GM23338 (cell line): ENCODE measurements around the gene VPS39. TPM values are rescaled to one million over a fixed set of nuclear protein-coding genes. Genes with fewer than 3 reads are reported as not detected.

ENCODE experiments used
- ATAC-seq: fragments of 200-7000 bp; cut with Tn5 transposase; 3 replicates; pipeline ENCODE4 v1.9.1; 2020
- DNase-seq: peaks from one replicate; pipeline ENCODE4 v3.0.0-alpha.2; 2015; ENCODE audit warnings: low spot score
- H2AFZ ChIP-seq: fragments of 200-600 bp; sonication (generic); 2 replicates; pipeline ENCODE4 v1.8.0; 2016; ENCODE audit warnings: antibody characterized with exemption, mild to moderate bottlenecking, moderate library complexity
- H3F3A ChIP-seq: fragments of 200-600 bp; sonication (generic); replicated peaks from 2 replicates; pipeline ENCODE4 v1.8.0; 2017; ENCODE audit warnings: antibody characterized with exemption, mixed run types, low read depth
- H3K27ac ChIP-seq: fragments of 200-600 bp; sonication (generic); 2 replicates; pipeline ENCODE4 v1.6.1; 2016; ENCODE audit warnings: low read depth
- H3K27me3 ChIP-seq: fragments of 200-600 bp; sonication (generic); 2 replicates; pipeline ENCODE4 v1.8.0; 2016; ENCODE audit warnings: mild to moderate bottlenecking, mixed run types, moderate library complexity; ENCODE audit not compliant: insufficient read depth
- H3K36me3 ChIP-seq: fragments of 200-600 bp; sonication (generic); 2 replicates; pipeline ENCODE4 v1.8.0; 2016; ENCODE audit warnings: mild to moderate bottlenecking; ENCODE audit not compliant: insufficient read depth
- H3K4me1 ChIP-seq: fragments of 200-600 bp; sonication (generic); 2 replicates; pipeline ENCODE4 v1.8.0; 2016; ENCODE audit warnings: mild to moderate bottlenecking, moderate library complexity; ENCODE audit not compliant: insufficient read depth
- H3K4me2 ChIP-seq: fragments of 200-600 bp; sonication (generic); 2 replicates; pipeline ENCODE4 v1.7.1; 2017; ENCODE audit warnings: mixed run types
- H3K4me3 ChIP-seq: fragments of 200-600 bp; sonication (generic); 2 replicates; pipeline ENCODE4 v1.6.1; 2016; ENCODE audit warnings: mixed run types
- H3K79me2 ChIP-seq: fragments of 200-600 bp; sonication (generic); replicated peaks from 2 replicates; pipeline ENCODE4 v1.8.0; 2017; ENCODE audit warnings: mild to moderate bottlenecking; ENCODE audit not compliant: insufficient read depth
- H3K9me2 ChIP-seq: fragments of 200-600 bp; sonication (generic); 2 replicates; pipeline ENCODE4 v1.8.0; 2017; ENCODE audit not compliant: insufficient read depth
- H4K20me1 ChIP-seq: fragments of 200-600 bp; sonication (generic); replicated peaks from 2 replicates; pipeline ENCODE4 v1.8.0; 2017; ENCODE audit warnings: mild to moderate bottlenecking; ENCODE audit not compliant: insufficient read depth
- H3K27ac Mint-ChIP-seq: 2 replicates; pipeline ENCODE4 v1.8.0; 2020; ENCODE audit warnings: inconsistent platforms, mild to moderate bottlenecking, moderate library complexity, mixed read lengths
- H3K27me3 Mint-ChIP-seq: 3 replicates; pipeline ENCODE4 v1.8.0; 2022; ENCODE audit warnings: low read depth, mild to moderate bottlenecking, moderate library complexity, mixed read lengths, inconsistent platforms; ENCODE audit not compliant: insufficient read depth, poor library complexity
- H3K36me3 Mint-ChIP-seq: 3 replicates; pipeline ENCODE4 v1.8.0; 2021; ENCODE audit warnings: low read depth, mild to moderate bottlenecking, inconsistent platforms, moderate library complexity, mixed read lengths
- H3K4me1 Mint-ChIP-seq: 3 replicates; pipeline ENCODE4 v1.8.0; 2020; ENCODE audit warnings: mild to moderate bottlenecking, inconsistent platforms, mixed read lengths
- H3K4me3 Mint-ChIP-seq: 3 replicates; pipeline ENCODE4 v1.8.0; 2021; ENCODE audit warnings: moderate library complexity, mild to moderate bottlenecking, inconsistent platforms, mixed read lengths
- H3K9me3 Mint-ChIP-seq: 3 replicates; pipeline ENCODE4 v1.8.0; 2020; ENCODE audit warnings: moderate library complexity, mild to moderate bottlenecking, inconsistent platforms, mixed read lengths
- CREB1 ChIP-seq: fragments of 250-450 bp; sonication (Bioruptor Pico); IDR thresholded peaks from 2 replicates; pipeline ENCODE4 v1.5.0; 2020; ENCODE audit warnings: low read depth, mild to moderate bottlenecking, moderate library complexity
- CTCF ChIP-seq, 2 experiments: fragments of 200-600 bp in 1 of 2; sonication (generic) in 1 of 2; conservative IDR thresholded peaks; 2 replicates each; pipeline versions ENCODE4 v1.5.1 to v1.6.1; 2016 to 2017; ENCODE audit warnings: antibody characterized with exemption in 2 of 2, low read depth in 2 of 2, mild to moderate bottlenecking in 2 of 2, moderate library complexity in 1 of 2
- ETS1 ChIP-seq: IDR thresholded peaks from 2 replicates; pipeline ENCODE4 v1.6.1; 2016; ENCODE audit warnings: antibody characterized with exemption
- EZH2 ChIP-seq: fragments of 200-600 bp; sonication (generic); IDR thresholded peaks from one replicate; pipeline ENCODE4 v1.8.0; 2017; ENCODE audit warnings: antibody characterized with exemption, mild to moderate bottlenecking, low read depth; ENCODE audit not compliant: unreplicated experiment
- EZH2phosphoT487 ChIP-seq: fragments of 200-600 bp; sonication (generic); IDR thresholded peaks from one replicate; pipeline ENCODE4 v1.8.1; 2018; ENCODE audit warnings: antibody characterized with exemption; ENCODE audit not compliant: unreplicated experiment
- JUNB ChIP-seq: IDR thresholded peaks from one replicate; pipeline ENCODE4 v1.6.1; 2016; ENCODE audit warnings: antibody characterized with exemption; ENCODE audit not compliant: unreplicated experiment
- NANOG ChIP-seq: IDR thresholded peaks from 2 replicates; pipeline ENCODE4 v1.6.1; 2016; ENCODE audit warnings: antibody characterized with exemption, borderline replicate concordance
- POLR2AphosphoS5 ChIP-seq: IDR thresholded peaks from 2 replicates; pipeline ENCODE4 v1.6.1; 2016; ENCODE audit warnings: antibody characterized with exemption, low read depth
- REST ChIP-seq: IDR thresholded peaks from one replicate; pipeline ENCODE4 v1.6.1; 2018; ENCODE audit warnings: antibody characterized with exemption; ENCODE audit not compliant: unreplicated experiment
- STAT1 ChIP-seq: IDR thresholded peaks from one replicate; pipeline ENCODE4 v1.6.1; 2016; ENCODE audit warnings: antibody characterized with exemption; ENCODE audit not compliant: unreplicated experiment
- ZNF114 ChIP-seq: fragments of 250-450 bp; sonication (Bioruptor Pico); IDR thresholded peaks from 2 replicates; pipeline ENCODE4 v1.5.0; 2020; ENCODE audit warnings: mild to moderate bottlenecking, moderate library complexity
- ZNF331 ChIP-seq: fragments of 250-450 bp; sonication (Bioruptor Pico); IDR thresholded peaks from 2 replicates; pipeline ENCODE4 v1.5.0; 2020; ENCODE audit warnings: low read depth, mild to moderate bottlenecking, moderate library complexity
- ZNF462 ChIP-seq: fragments of 250-450 bp; sonication (Bioruptor Pico); IDR thresholded peaks from 2 replicates; pipeline ENCODE4 v1.5.0; 2020; ENCODE audit warnings: mild to moderate bottlenecking, moderate library complexity
- polyA plus RNA-seq: library from polyadenylated mRNA; unstranded; fragments of >200 nt; fragmentation: Nextera tagmentation; extraction: Ambion mirVana; gene quantifications from 2 replicates; pipeline ENCODE4 v1.2.1, GENCODE V29; 2016
- total RNA-seq: library from RNA; depleted of rRNA; stranded (reverse); fragments of >200 nt; shearing (Covaris generic); gene quantifications from 2 replicates; pipeline ENCODE4 v1.2.3, GENCODE V29; 2014

The VPS39 gene
- total and polyA plus RNA-seq, 2 experiments from 2014 or later, result 14.9 to 45.1 TPM

GRCh38 chr15:42131006-42131405 is 77.1 kb downstream of the VPS39 start:
- Histone ChIP-seq H3K4me1 (no peaks in the 10 kb centered on the region; the same call in 1 of the 2 replicates), H3K27me3 (no peaks in the 10 kb centered on the region), H3K27ac (no peak overlapping the region), H2AFZ (no peak overlapping the region), H3K36me3 (no peaks in the 10 kb centered on the region), H3K9me2 (no peaks in the 10 kb centered on the region), H3K4me3 (no peak overlapping the region), H3K79me2 (no peaks in the 10 kb centered on the region), H4K20me1 (no peaks in the 10 kb centered on the region), H3K4me2 (no peak overlapping the region), H3F3A (no peaks in the 10 kb centered on the region)
- no peaks in the 10 kb centered on the region for H3K36me3 Mint-ChIP-seq
- H3K4me3 Mint-ChIP-seq, result no peak overlapping the region
- peaks cover 9% of the 10 kb centered on the region; the same call in 2 of the 3 replicates for H3K4me1 Mint-ChIP-seq
- no peak overlapping the region for H3K27ac Mint-ChIP-seq
- ATAC-seq (no peak), DNase-seq (no peak)
- TF ChIP-seq ETS1 (no peak), STAT1 (no peak), REST (no peak), ZNF462 (CRISPR knock-in tag) (no peak), EZH2 (no peak), ZNF331 (CRISPR knock-in tag) (no peak), CTCF (conservative IDR thresholded peaks at IDR 0.05; ENCODE audit: low read depth in 2 of 2) (no peak), JUNB (no peak), NANOG (no peak), EZH2phosphoT487 (no peak), POLR2AphosphoS5 (no peak), ZNF114 (CRISPR knock-in tag) (no peak), CREB1 (CRISPR knock-in tag) (no peak)
- H3K9me3 Mint-ChIP-seq, result no peaks in the 10 kb centered on the region
- H3K27me3 Mint-ChIP-seq, result peaks cover 7% of the 10 kb centered on the region
